HG03342 (cell line): Measurements from ENCODE around the gene CGN.
"Not testable (repeated sequence)": the region's sequence is repeated elsewhere in the genome, so short reads cannot be mapped to it uniquely, and the experiment has no call there.

ENCODE experiments used
- ATAC-seq: cut with Tn5 transposase; IDR thresholded peaks from one replicate; pipeline ENCODE4 v1.9.1; 2021; ENCODE audit warnings: mild to moderate bottlenecking, moderate library complexity; ENCODE audit not compliant: unreplicated experiment

CGN gene

DNA sequence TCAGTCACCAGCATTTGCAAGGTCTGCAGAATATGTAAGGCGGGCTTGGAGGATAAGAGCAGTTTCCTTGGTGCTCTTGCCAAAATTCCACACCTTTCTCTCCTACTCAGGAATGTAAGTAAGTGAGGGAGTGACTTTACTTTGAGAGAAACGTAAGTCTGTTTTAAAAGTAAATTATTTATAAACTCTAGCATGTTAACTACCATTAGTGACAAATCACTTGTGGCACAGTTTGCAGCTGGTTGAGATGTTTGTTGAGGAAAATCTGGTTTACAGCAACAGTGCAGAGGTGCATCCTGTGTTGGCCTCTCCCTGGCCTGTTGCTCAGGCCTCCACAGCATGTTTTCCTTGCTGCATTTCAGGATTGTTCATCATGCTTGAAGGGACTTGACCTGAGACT lies 8.5 kb downstream of the CGN start:
- ATAC-seq: no peak

DNA sequence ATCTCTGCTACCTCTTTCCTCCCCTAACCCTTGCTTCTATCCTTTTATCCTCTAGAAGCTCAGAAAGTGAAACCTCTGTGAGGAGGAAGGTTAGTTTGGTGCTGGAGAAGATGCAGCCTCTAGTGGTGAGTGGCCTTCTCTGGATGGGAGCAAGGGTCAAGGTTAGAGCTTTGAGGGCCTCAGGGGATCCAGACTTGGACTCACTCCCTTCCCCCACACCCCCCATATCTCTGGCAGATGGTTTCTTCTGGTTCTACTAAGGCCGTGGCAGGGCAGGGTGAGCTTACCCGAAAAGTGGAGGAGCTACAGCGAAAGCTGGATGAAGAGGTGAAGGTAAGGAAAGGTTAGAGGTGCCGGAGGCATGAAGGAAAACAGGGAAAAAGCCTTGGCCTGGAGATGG lies 9.2 kb downstream of the CGN start:
- ATAC-seq: no peak

DNA sequence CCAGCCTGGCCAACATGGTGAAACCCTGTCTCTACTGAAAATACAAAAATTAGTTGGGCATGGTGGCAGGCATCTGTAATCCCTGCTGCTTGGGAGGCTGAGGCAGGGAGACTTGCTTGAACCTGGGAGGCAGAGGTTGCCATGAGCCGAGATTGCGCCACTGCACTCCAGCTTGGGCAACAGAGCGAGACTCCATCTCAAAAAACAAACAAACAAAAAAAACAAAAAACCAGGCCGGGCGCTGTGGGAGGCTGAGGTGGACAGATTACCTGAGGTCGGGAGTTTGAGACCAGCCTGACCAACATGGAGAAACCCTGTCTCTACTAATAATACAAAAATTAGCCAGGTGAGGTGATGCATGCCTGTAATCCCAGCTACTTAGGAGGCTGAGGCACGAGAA lies 11.2 kb downstream of the CGN start:
- not testable (repeated sequence) for ATAC-seq

DNA sequence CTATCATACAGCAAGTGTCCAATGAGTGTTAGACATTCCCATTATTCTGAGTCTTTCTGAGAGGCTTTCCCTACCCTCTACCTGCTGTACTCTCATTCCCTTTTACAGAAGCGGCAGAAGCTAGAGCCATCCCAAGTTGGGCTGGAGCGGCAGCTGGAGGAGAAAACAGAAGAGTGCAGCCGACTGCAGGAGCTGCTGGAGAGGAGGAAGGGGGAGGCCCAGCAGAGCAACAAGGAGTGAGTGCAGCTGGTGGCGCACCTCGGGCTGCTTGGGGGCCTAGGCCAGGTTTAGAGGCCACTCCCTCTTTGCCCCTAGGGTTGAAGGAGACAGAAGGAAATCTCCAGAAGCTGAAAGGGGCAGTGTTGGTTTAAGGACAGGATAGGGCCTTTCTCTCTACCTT lies 12.1 kb downstream of the CGN start:
- ATAC-seq: no peak

DNA sequence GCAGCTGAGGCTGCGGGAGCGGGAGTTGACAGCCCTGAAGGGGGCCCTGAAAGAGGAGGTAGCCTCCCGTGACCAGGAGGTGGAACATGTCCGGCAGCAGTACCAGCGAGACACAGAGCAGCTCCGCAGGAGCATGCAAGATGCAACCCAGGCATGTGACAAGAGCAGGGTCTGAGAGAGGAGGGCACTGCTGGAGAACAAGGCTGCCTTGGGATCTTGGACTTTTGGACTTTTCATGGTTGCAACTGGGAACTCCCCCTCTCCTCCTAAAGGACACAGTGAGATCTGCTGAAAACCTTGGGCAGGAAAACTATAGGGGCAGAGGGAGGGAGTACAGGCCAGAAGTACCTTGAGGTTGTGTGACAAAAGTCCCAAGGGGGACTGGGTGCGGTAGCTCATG lies 13.5 kb downstream of the CGN start:
- no peak for ATAC-seq

DNA sequence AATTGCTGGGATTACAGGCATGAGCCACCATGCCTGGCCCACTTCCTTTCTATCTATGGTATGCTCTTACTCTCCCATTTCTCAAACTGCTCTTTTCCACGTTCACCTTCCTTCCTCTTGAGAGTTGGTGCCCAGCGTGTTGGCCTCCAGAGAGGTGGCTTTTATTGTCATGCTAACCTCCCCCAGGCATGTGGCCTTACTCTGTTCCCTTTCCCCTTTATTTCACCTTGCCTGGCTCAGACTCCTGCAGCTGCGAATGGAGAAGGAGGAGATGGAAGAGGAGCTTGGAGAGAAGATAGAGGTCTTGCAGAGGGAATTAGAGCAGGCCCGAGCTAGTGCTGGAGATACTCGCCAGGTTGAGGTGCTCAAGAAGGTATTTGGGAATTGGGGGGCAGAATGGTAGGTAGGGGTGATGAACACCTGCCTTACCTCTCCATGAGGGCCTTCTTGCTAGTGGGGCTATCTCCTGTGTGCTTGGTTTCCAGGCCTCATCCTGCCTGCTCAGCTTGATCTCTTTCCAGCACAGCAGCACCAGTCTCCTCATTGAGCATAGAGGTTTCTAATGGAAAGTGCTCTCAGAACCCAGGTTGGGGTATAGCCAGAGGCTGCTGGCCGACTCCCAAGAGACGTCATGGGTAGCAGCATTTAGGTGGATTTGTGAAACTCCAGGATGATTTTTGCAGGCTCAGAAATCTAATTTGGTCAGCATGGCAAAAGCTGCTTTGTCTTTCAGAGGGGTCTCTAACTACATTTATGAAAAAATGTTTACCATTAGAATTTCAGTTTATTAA lies 15.7 kb downstream of the CGN start:
- ATAC-seq: no peak

DNA sequence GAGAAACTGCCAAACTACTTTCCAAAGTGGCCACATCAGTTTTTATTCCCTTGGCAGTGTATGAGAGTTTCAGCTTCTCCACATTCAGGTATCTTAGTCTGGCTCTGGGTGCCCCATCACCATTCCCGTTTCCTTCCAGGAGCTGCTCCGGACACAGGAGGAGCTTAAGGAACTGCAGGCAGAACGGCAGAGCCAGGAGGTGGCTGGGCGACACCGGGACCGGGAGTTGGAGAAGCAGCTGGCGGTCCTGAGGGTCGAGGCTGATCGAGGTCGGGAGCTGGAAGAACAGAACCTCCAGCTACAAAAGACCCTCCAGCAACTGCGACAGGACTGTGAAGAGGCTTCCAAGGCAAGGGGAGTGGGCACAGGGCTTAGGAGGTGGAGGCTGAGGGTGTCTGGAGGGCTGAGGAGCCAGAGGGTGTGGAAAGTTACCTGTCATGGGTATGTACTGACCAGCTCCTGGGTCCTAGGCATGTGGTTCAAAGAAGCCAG lies 18.1 kb downstream of the CGN start:
- no peak for ATAC-seq

DNA sequence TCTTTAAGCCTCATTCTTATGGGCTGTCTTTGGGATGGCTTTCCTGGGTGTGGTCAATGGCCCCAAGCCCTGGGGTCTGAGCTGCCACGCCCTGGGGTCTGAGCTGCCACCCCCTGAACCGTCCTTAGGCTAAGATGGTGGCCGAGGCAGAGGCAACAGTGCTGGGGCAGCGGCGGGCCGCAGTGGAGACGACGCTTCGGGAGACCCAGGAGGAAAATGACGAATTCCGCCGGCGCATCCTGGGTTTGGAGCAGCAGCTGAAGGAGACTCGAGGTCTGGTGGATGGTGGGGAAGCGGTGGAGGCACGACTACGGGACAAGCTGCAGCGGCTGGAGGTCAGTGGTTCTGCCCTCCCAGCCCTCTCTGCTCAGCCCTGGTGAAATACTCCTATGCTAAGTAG lies 18.6 kb downstream of the CGN start:
- ATAC-seq: no peak

DNA sequence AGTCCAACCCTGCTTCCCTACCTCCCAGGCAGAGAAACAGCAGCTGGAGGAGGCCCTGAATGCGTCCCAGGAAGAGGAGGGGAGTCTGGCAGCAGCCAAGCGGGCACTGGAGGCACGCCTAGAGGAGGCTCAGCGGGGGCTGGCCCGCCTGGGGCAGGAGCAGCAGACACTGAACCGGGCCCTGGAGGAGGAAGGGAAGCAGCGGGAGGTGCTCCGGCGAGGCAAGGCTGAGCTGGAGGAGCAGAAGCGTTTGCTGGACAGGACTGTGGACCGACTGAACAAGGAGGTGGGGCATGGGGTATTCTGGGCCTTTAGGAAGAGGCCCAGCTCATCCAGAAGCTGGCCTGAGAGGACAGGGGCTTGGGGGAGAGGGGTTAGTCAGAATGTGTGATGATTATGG lies 19.3 kb downstream of the CGN start:
- no peak for ATAC-seq

DNA sequence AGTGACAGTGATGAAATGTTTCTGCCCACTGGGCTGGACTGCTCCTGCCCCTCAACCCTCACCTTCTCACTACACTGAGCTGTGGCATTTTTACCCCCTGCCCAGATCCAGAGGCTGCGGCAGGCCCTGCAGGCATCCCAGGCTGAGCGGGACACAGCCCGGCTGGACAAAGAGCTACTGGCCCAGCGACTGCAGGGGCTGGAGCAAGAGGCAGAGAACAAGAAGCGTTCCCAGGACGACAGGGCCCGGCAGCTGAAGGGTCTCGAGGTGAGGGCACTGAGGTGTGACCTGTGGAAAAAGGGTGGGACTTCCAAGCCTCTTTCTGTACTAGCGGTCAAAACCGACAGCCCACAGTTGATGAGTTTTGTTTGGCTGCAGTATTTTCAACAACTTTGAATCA lies 22.7 kb downstream of the CGN start:
- no peak for ATAC-seq

DNA sequence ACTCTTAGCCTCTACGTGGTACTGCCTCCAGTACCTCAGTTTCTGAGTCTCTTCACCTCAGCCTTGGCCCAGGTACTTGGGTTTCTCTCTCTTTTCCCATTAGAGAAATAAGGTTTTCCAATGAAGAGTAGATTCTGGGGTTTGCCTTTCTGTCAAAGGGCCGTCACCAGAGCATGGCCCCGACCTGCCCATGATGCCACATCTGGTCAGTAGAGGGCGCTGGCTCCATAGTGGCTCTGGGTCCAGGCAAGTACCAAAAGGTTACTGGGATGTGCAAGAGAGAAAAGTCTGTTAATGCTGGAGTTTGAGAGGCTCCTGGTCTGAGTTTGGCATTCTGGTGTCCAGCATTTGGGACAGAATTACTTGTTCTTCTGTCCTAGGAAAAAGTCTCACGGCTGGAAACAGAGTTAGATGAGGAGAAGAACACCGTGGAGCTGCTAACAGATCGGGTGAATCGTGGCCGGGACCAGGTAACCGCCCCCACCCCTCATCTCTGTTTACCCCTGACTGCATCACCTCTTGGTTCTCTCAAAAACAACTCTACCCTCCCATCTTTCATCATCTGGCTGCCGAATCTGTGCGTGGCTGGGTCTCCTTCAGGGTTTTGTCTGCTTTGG lies 23.6 kb downstream of the CGN start:
- ATAC-seq: peak; percentile 47

DNA sequence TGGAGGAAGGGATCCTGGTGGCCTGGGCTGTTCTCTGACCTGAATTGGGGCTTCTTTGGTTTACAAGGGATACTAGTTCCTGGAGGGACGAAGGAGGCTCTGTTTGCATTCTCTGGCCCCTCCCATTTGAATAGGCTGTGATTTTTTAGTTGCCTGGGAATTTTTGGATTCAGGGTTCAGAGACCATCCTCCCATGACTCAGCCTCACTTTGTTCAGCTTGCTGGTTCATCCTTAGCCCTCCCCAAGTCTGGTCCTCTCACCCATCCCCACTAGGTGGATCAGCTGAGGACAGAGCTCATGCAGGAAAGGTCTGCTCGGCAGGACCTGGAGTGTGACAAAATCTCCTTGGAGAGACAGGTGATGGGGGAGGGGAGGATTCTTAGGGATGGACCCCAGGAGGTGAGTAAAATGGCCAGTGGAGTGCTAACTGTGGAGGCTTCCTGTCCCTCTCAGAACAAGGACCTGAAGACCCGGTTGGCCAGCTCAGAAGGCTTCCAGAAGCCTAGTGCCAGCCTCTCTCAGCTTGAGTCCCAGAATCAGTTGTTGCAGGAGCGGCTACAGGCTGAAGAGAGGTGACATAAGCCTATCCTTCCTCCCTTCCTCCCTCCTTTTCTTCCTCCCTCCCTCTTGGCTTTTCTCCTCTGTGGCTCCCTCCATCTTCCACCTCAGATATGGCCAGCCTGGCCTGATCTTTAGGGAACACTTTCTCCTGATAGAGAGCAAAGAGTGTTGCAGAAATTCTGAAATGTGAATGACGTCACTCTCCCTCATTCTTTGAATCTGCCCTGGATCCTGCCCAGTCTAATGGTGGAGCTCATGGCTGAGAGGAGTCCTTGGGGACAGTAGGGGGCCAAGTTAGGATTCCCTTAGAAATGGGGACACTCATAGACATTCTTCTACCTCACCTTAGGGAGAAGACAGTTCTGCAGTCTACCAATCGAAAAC lies 24.4 kb downstream of the CGN start:
- ATAC-seq: no peak

DNA sequence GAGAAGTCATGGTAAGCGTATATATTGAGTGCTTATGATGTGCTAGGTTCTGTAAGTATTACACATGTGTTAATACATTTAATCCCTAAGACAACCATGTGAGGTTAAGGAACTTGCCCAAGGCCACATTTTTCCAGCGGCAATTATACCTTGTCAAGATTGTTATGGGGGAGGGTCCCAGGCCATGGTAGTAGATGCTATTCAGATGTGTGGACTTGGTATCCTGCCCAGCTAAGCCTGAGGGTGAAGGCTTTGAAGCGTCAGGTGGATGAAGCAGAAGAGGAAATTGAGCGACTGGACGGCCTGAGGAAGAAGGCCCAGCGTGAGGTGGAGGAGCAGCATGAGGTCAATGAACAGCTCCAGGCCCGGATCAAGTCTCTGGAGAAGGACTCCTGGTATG lies 25.3 kb downstream of the CGN start:
- ATAC-seq: no peak

DNA sequence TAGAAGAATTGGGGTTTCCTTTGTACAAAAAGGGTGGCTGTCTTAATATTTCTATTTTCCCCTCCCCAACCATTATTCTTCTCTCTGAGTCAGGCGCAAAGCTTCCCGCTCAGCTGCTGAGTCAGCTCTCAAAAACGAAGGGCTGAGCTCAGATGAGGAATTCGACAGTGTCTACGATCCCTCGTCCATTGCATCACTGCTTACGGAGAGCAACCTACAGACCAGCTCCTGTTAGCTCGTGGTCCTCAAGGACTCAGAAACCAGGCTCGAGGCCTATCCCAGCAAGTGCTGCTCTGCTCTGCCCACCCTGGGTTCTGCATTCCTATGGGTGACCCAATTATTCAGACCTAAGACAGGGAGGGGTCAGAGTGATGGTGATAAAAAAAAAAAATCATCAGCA lies 25.9 kb downstream of the CGN start:
- ATAC-seq: no peak

DNA sequence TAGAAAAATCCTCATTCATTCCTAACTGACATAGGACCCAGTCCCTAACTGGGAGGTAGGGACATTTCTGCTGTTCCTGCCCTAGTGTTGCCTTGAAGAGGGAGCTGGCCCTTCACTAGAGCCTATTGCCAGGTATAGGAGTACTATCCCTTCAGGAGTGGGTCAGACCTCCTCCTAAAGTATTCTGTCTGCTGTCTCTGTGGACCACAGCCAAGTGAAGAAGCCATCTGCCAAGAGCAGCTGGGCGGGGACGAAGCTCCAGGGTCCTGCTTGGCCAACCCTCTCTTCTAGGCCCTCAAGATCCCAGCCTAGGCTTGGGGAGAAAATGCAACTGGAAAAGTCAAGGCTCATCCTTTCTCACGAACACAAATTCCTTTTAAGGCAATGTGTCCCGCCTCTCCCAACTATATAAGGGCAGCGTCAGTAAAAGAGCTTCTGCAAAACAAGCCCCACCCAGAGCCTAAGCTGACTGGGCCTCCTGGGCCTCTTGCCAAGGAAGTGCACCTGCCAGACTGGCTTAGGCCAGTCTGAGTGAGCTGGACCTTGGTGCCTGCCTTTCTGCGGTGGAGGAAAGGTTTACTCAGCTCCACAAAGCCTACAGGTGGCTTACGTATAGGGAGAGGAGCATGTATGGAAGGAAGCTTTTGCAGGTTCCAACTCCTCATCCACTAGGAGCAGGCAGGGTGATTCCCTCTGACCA lies 28.3 kb downstream of the CGN start:
- peak; percentile 33 for ATAC-seq

DNA sequence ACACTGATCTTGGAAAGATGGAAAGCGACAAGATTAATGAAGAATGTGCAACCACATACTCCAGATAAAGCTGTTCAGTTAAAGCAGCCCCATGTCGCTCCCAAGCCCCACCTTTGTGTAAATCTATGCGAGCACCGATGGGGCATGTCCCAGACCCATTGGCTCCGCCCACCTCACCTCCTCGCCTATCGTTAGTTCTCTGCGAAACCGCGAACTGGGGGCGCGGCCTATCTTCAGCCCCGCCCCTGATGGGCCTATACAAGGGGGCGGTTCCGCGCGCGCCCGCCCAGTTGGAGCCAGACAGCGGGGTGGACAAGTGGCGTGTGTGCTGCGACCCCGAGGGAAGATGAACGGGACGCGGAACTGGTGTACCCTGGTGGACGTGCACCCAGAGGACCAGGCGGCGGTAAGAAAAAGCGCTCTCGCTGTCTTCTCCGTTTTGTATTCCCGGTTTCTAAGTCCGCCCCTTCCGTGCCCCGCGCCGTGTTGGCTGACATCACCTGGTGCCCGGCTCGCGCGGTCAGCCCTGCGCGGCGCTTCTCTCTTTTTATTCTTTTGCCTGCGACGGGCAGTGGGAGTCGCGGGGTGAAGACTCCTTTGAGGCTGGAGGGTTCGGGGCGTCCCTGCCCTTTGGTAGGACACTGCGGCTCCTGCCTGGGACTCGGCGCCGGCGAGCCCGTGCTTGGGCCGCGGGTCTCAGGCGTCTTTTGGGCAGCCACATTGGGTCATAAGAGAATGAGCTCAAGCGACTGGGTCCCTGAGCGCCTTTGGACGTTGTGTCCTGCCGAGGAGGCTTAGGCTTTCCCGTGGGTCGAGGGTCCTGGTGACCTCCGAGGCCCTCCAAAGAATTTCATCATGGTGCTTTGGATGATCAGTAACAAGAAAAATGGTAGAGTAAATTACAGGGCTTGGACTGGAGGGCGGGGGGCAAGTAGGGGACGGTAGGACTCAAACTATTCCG lies 29.1 kb downstream of the CGN start, which contains the start of gene TUFT1:
TSS of gene TUFT1 (plus strand) at position 289 of the 961 bp plus-strand sequence. CDS start at position 347, 58 bp downstream.
- ATAC-seq: peak; percentile 90

DNA sequence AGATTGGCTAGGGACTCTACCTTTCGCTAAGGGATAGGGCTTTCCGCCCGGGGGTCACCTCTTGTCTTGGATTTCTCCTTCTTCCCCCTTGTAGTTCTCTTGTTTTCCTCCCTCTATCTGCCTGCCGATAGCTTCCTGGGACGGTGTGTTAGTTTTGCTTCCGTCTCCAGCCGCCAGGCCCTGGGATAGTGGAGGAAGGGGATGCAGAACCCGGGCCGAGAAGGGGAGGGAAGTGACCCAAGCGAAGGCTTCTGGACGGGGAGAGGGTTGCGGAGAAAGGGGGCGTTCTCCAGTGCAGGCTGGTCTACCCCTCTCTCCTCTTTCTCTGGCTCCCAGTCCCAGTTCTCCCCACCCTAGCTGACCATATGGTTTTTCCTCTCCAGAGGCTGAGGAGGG lies 29.8 kb downstream of the CGN start:
- no peak for ATAC-seq

DNA sequence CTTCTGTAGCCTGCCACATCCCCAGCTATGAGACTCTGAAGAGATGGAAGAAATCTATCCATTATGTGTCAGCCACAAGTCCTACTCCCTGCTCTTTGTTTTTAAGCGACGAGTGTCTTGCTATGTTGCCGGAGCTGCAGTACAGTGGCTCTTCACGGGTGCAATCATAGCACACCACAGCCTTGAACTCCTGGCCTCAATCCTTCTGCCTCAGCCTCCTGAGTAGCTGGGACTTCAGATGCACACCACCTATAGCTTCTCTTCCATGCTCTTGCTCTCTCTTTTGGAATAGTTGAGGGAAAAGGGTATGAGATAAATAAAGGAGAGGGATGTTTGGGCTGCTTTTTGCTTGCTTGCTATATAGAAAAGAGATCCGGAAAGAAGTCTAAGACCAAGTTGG lies 30.6 kb downstream of the CGN start:
- no peak for ATAC-seq

DNA sequence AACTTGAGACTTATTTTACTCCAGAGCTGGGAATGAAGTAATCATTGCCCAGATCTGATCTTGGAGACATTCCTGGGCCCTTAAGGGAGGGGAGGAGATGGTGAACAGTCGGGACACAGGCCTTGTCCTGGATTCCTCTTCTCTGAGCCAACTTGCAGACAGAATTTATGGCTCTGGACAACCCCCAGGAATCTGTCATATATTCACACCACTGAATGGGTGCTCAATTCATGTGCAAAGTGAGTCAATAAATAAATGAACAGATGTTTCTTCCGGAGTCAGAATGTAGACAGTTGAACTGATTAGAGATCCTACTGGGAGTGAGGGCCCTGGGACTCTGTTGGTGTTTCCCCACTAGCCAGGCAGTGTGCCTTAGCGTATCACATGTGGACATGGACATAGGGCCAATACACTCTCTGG lies 31.5 kb downstream of the CGN start:
- ATAC-seq: no peak

DNA sequence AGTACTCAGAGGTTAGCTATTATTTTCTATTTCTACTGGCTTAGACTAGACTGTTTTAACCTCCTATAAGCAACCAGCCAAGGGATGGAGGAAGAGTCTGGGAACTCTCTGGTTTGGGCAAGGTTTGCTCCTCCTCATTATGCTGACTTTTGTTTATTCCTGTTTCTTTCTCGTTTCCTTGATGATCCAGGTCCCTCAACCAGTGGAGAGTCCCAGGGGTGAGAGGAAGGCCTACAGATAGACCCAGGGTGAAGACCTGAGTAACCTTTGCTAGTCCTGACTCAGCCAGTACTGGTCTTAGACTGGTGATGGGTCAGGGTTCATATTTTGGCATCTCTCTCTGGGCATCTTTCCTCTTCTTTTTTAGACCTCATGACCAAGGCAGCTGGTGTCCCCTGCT lies 34.4 kb downstream of the CGN start:
- no peak for ATAC-seq
